ENCODE measurements around the gene C1orf105. TPM values are rescaled to one million over a fixed set of nuclear protein-coding genes. Genes with fewer than 3 reads are reported as not detected.

C1orf105 gene
- polyA plus RNA-seq, 1 of the 3 experiments (the other 2 are of a cell fraction) = not detected

DNA sequence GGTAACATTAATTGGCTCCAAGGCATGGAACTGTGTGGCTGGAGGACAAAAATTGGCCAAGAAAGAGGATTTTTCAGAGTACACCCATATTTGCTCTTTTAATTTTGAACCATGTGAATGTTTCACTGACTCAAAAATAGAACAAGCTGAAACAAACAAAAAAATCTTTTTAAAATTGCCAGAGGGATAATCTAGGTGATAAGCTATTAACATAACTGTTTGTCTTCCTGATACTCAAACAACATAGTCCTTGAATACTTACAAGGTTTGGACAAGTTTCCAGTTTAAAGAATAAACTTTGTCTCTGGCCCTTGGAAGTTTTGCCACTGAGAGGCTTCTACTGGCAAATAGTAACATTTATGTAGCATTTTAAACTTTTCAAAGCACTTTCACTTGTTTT, 53.4 kb downstream of the C1orf105 start:
- ChIA-PET CTCF (interaction anchor here (0.7 kb wide), 1 partner anchor 246 kb away, joined by 3 read pairs; no protein-coding TSS in a partner anchor), POLR2A (no interaction called here)
- Histone ChIP-seq H3K4me2 (no peak overlapping the region), H3K79me2 (ENCODE audit: insufficient read depth) (no peaks in the 10 kb centered on the region), H3K9me2 (no peaks in the 10 kb centered on the region), H4K20me1 (ENCODE audit: insufficient read depth) (no peaks in the 10 kb centered on the region), H3K4me1 (ENCODE audit: control insufficient read depth in 1 of 2, insufficient read depth in 2 of 2, low read depth in 1 of 2, low read length in 1 of 2) (peaks cover 0 to 3% of the 10 kb centered on the region in 2 experiments; a peak in 2 of 4 replicates), H3K36me3 (replicated peaks in 1 of 2; ENCODE audit: control insufficient read depth in 1 of 2, insufficient read depth in 2 of 2, low read length in 1 of 2) (no peaks in the 10 kb centered on the region), H3F3A (replicated peaks; ENCODE audit: insufficient read depth) (no peaks in the 10 kb centered on the region), H3K4me3 (ENCODE audit: low read depth in 2 of 2, low read length in 1 of 2) (no peak overlapping the region), H3K27ac (ENCODE audit: low read depth in 2 of 2, low read length in 1 of 2) (no peak overlapping the region), H3K9me3 (no peaks in the 10 kb centered on the region), H2AFZ (ENCODE audit: low read depth) (no peak overlapping the region), H3K9ac (no peak overlapping the region), H3K27me3 (ENCODE audit: insufficient read depth) (no peaks in the 10 kb centered on the region)
- TF ChIP-seq, protein P1, sequence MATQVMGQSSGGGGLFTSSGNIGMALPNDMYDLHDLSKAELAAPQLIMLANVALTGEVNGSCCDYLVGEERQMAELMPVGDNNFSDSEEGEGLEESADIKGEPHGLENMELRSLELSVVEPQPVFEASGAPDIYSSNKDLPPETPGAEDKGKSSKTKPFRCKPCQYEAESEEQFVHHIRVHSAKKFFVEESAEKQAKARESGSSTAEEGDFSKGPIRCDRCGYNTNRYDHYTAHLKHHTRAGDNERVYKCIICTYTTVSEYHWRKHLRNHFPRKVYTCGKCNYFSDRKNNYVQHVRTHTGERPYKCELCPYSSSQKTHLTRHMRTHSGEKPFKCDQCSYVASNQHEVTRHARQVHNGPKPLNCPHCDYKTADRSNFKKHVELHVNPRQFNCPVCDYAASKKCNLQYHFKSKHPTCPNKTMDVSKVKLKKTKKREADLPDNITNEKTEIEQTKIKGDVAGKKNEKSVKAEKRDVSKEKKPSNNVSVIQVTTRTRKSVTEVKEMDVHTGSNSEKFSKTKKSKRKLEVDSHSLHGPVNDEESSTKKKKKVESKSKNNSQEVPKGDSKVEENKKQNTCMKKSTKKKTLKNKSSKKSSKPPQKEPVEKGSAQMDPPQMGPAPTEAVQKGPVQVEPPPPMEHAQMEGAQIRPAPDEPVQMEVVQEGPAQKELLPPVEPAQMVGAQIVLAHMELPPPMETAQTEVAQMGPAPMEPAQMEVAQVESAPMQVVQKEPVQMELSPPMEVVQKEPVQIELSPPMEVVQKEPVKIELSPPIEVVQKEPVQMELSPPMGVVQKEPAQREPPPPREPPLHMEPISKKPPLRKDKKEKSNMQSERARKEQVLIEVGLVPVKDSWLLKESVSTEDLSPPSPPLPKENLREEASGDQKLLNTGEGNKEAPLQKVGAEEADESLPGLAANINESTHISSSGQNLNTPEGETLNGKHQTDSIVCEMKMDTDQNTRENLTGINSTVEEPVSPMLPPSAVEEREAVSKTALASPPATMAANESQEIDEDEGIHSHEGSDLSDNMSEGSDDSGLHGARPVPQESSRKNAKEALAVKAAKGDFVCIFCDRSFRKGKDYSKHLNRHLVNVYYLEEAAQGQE (IDR thresholded peaks at IDR 0.05; ENCODE audit: low read depth, low read length) = no peak
- TF ChIP-seq POLR2AphosphoS5 (IDR thresholded peaks at IDR 0.05; ENCODE audit: low read depth, low read length) (no peak), SIN3A (IDR thresholded peaks at IDR 0.05; ENCODE audit: borderline replicate concordance, low read depth, low read length) (no peak), YY1 (IDR thresholded peaks at IDR 0.05; ENCODE audit: low read depth) (no peak), JUND (IDR thresholded peaks at IDR 0.05) (no peak), FOSL2 (IDR thresholded peaks at IDR 0.05; ENCODE audit: borderline replicate concordance, low read depth) (no peak)
- TF ChIP-seq, protein P2, sequence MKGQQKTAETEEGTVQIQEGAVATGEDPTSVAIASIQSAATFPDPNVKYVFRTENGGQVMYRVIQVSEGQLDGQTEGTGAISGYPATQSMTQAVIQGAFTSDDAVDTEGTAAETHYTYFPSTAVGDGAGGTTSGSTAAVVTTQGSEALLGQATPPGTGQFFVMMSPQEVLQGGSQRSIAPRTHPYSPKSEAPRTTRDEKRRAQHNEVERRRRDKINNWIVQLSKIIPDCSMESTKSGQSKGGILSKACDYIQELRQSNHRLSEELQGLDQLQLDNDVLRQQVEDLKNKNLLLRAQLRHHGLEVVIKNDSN (IDR thresholded peaks at IDR 0.05; ENCODE audit: borderline replicate concordance, low read depth) = no peak
- no peak for DNase-seq

DNA sequence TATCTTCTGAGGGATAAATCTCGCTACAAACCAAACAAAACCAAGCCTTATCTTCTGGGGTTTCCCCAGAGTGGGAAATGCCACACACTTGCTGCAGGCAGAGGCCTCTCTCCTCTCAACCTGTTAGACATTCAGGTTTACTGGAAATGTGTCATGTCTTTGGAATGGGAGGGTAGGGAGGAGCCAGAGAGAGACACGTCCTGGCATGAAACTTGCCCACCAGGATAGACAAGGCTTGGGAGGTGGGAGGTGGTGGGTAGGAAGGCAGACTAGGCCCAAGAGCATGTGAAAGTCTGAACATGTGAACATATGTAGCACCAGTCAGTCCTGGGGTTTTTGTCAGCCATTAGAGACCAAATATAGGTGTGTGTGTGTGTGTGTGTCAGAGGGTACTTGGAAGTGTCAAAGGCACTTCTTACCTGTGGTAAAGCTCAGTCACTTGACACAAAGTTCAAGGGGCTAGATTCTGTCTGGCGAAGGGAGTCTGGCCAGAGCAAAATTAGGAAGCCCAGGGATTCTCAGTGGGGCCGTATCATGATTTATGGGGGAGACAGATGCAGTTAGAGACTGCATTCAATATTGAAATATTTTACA, 55.8 kb downstream of the C1orf105 start:
- H3K9ac ChIP-seq = no peak overlapping the region
- H3K36me3 ChIP-seq (replicated peaks in 1 of 2; ENCODE audit: control insufficient read depth in 1 of 2, insufficient read depth in 2 of 2, low read length in 1 of 2) = no peaks in the 10 kb centered on the region
- H3K9me3 ChIP-seq = no peaks in the 10 kb centered on the region
- no peak overlapping the region for H3K4me2 ChIP-seq
- TF ChIP-seq FOXM1 (IDR thresholded peaks at IDR 0.05; ENCODE audit: low read depth) (no peak), FOSL2 (IDR thresholded peaks at IDR 0.05; ENCODE audit: borderline replicate concordance, low read depth) (no peak), NFIC (IDR thresholded peaks at IDR 0.05; ENCODE audit: borderline replicate concordance) (no peak)
- WGBS (ENCODE audit: low lambda C conversion rate) = 67% methylated on average over 4 of the region's 4 CpGs
- no peaks in the 10 kb centered on the region for H3K79me2 ChIP-seq (ENCODE audit: insufficient read depth)
- ChIA-PET POLR2A (no interaction called here), CTCF (no interaction called here)
- H4K20me1 ChIP-seq (ENCODE audit: insufficient read depth) = no peaks in the 10 kb centered on the region
- peaks cover 0 to 3% of the 10 kb centered on the region in 2 experiments; a peak in 2 of 4 replicates for H3K4me1 ChIP-seq (ENCODE audit: control insufficient read depth in 1 of 2, insufficient read depth in 2 of 2, low read depth in 1 of 2, low read length in 1 of 2)
- H3K27me3 ChIP-seq (ENCODE audit: insufficient read depth) = 0 out of 2 replicates have a peak, but pooled peaks cover 5% of the 10 kb centered on the region
- no peaks in the 10 kb centered on the region for H3K9me2 ChIP-seq
- no peak overlapping the region for H2AFZ ChIP-seq (ENCODE audit: low read depth)
- H3F3A ChIP-seq (replicated peaks; ENCODE audit: insufficient read depth) = no peaks in the 10 kb centered on the region
- H3K27ac ChIP-seq (ENCODE audit: low read depth in 2 of 2, low read length in 1 of 2) = no peak overlapping the region
- H3K4me3 ChIP-seq (ENCODE audit: low read depth in 2 of 2, low read length in 1 of 2) = no peak overlapping the region
- DNase-seq = no peak

Measured in SK-N-SH (cell line).